ENCODE measurements around the gene BCL7C. TPM values are rescaled to one million over a fixed set of nuclear protein-coding genes. Genes with fewer than 3 reads are reported as not detected.

Gene BCL7C
- total and polyA plus RNA-seq, 2 of the 13 experiments (the other 11 are each of a cell fraction or from before 2014, with no cell fraction given): 17.7 to 33.8 TPM

- peak; percentile 45; the same call in 1 of the 2 replicates for TF ChIP-seq ETV5 (CRISPR knock-in tag; IDR thresholded peaks at IDR 0.05; ENCODE audit: borderline replicate concordance)
- no peak for TF ChIP-seq USF2 (IDR thresholded peaks at IDR 0.05; ENCODE audit: low read depth, low read length)
- no peak for TF ChIP-seq USF2 (CRISPR knock-in tag; IDR thresholded peaks at IDR 0.05; ENCODE audit: borderline replicate concordance)
- peak; percentile 79; the same call in 1 of the 2 replicates for TF ChIP-seq IRF2 (CRISPR knock-in tag; IDR thresholded peaks at IDR 0.05)
- TF ChIP-seq, protein P1, sequence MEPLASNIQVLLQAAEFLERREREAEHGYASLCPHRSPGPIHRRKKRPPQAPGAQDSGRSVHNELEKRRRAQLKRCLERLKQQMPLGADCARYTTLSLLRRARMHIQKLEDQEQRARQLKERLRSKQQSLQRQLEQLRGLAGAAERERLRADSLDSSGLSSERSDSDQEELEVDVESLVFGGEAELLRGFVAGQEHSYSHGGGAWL (CRISPR knock-in tag; IDR thresholded peaks at IDR 0.05): no peak
- TF ChIP-seq, protein P2, sequence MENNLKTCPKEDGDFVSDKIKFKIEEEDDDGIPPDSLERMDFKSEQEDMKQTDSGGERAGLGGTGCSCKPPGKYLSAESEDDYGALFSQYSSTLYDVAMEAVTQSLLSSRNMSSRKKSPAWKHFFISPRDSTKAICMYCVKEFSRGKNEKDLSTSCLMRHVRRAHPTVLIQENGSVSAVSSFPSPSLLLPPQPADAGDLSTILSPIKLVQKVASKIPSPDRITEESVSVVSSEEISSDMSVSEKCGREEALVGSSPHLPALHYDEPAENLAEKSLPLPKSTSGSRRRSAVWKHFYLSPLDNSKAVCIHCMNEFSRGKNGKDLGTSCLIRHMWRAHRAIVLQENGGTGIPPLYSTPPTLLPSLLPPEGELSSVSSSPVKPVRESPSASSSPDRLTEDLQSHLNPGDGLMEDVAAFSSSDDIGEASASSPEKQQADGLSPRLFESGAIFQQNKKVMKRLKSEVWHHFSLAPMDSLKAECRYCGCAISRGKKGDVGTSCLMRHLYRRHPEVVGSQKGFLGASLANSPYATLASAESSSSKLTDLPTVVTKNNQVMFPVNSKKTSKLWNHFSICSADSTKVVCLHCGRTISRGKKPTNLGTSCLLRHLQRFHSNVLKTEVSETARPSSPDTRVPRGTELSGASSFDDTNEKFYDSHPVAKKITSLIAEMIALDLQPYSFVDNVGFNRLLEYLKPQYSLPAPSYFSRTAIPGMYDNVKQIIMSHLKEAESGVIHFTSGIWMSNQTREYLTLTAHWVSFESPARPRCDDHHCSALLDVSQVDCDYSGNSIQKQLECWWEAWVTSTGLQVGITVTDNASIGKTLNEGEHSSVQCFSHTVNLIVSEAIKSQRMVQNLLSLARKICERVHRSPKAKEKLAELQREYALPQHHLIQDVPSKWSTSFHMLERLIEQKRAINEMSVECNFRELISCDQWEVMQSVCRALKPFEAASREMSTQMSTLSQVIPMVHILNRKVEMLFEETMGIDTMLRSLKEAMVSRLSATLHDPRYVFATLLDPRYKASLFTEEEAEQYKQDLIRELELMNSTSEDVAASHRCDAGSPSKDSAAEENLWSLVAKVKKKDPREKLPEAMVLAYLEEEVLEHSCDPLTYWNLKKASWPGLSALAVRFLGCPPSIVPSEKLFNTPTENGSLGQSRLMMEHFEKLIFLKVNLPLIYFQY (CRISPR knock-in tag; IDR thresholded peaks at IDR 0.05; ENCODE audit: borderline replicate concordance): no peak
- TF ChIP-seq IRF1 (CRISPR knock-in tag; IDR thresholded peaks at IDR 0.05; ENCODE audit: low read depth): no peak
- TF ChIP-seq MEIS2 (CRISPR knock-in tag; IDR thresholded peaks at IDR 0.05): peak; percentile 46; the same call in 1 of the 2 replicates
- no peak for TF ChIP-seq ZNF724P (CRISPR knock-in tag; IDR thresholded peaks at IDR 0.05; ENCODE audit: borderline replicate concordance)
- TF ChIP-seq ZNF224 (CRISPR knock-in tag; IDR thresholded peaks at IDR 0.05): no peak
- peak; percentile 75; the same call in 1 of the 2 replicates for TF ChIP-seq CEBPG (CRISPR knock-in tag; IDR thresholded peaks at IDR 0.05)
- TF ChIP-seq, protein P3, sequence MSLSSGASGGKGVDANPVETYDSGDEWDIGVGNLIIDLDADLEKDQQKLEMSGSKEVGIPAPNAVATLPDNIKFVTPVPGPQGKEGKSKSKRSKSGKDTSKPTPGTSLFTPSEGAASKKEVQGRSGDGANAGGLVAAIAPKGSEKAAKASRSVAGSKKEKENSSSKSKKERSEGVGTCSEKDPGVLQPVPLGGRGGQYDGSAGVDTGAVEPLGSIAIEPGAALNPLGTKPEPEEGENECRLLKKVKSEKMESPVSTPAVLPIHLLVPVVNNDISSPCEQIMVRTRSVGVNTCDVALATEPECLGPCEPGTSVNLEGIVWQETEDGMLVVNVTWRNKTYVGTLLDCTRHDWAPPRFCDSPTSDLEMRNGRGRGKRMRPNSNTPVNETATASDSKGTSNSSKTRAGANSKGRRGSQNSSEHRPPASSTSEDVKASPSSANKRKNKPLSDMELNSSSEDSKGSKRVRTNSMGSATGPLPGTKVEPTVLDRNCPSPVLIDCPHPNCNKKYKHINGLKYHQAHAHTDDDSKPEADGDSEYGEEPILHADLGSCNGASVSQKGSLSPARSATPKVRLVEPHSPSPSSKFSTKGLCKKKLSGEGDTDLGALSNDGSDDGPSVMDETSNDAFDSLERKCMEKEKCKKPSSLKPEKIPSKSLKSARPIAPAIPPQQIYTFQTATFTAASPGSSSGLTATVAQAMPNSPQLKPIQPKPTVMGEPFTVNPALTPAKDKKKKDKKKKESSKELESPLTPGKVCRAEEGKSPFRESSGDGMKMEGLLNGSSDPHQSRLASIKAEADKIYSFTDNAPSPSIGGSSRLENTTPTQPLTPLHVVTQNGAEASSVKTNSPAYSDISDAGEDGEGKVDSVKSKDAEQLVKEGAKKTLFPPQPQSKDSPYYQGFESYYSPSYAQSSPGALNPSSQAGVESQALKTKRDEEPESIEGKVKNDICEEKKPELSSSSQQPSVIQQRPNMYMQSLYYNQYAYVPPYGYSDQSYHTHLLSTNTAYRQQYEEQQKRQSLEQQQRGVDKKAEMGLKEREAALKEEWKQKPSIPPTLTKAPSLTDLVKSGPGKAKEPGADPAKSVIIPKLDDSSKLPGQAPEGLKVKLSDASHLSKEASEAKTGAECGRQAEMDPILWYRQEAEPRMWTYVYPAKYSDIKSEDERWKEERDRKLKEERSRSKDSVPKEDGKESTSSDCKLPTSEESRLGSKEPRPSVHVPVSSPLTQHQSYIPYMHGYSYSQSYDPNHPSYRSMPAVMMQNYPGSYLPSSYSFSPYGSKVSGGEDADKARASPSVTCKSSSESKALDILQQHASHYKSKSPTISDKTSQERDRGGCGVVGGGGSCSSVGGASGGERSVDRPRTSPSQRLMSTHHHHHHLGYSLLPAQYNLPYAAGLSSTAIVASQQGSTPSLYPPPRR (CRISPR knock-in tag; IDR thresholded peaks at IDR 0.05; ENCODE audit: borderline replicate concordance): no peak
- 0 out of 2 replicates have a peak, but pooled peaks have one; percentile 25 for TF ChIP-seq ZNF652 (CRISPR knock-in tag; IDR thresholded peaks at IDR 0.05; ENCODE audit: borderline replicate concordance, low read depth)
- no peak for TF ChIP-seq GTF3A (CRISPR knock-in tag; conservative IDR thresholded peaks at IDR 0.05)
- no peak for TF ChIP-seq ZBTB1 (CRISPR knock-in tag; IDR thresholded peaks at IDR 0.05; ENCODE audit: borderline replicate concordance)
- TF ChIP-seq, protein P4, sequence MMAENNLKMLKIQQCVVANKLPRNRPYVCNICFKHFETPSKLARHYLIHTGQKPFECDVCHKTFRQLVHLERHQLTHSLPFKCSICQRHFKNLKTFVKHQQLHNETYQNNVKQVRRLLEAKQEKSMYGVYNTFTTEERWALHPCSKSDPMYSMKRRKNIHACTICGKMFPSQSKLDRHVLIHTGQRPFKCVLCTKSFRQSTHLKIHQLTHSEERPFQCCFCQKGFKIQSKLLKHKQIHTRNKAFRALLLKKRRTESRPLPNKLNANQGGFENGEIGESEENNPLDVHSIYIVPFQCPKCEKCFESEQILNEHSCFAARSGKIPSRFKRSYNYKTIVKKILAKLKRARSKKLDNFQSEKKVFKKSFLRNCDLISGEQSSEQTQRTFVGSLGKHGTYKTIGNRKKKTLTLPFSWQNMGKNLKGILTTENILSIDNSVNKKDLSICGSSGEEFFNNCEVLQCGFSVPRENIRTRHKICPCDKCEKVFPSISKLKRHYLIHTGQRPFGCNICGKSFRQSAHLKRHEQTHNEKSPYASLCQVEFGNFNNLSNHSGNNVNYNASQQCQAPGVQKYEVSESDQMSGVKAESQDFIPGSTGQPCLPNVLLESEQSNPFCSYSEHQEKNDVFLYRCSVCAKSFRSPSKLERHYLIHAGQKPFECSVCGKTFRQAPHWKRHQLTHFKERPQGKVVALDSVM (CRISPR knock-in tag; IDR thresholded peaks at IDR 0.05): peak; percentile 78
These were observed 27.5 kb upstream of the BCL7C start (continued) for GRCh38 chr16:30921459-30921747.

All from HepG2 (cell line).